ENCODE measurements around the gene NUP62. TPM values are rescaled to one million over a fixed set of nuclear protein-coding genes. Genes with fewer than 3 reads are reported as not detected.

NUP62 gene
- polyA plus RNA-seq, 1 of the 3 experiments (the other 2 are of a cell fraction), result 16.2 TPM

DNA sequence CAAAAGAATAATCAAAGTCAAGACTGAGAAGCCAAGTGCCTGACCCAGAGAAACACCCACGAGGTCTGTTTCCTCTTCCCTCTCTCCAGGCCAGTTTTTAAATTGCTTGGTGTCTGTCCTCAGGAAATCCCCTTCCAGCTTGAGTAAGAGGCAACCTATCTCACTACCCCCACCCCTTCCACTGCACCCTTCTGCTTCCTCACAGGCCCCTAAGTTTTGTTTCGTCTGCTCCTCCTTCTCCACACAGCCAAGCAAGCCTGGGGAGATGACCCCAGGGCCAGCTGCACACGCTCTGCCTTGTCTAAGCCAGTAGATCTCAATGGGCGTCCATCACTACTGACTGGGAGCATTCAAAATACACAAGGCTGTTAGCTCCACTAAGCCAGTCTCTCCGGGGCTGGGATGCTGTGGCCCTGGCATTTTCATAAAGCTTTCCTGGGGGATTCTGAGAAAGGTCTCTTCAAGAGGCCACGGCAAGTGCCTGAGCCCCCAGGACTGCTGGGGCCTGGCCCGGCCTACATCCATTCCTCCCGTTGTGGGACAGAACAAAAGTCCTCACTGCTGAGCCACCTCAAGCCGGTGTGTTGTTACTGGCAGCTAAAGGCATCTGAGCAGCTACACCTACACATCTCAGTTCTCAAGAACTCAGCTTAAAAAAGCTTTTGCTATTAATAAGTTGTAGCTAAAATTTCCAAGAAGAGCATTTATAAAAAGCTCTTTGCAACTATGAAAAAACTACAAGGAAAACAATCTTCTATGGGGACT, 17.7 kb downstream of the NUP62 start:
- no peaks in the 10 kb centered on the region for H3K9me2 ChIP-seq
- TF ChIP-seq NRF1 (IDR thresholded peaks at IDR 0.05; ENCODE audit: low read depth, low read length), result no peak
- no peak for TF ChIP-seq RFX5 (IDR thresholded peaks at IDR 0.05; ENCODE audit: low read length)
- TF ChIP-seq GABPA (IDR thresholded peaks at IDR 0.05; ENCODE audit: low read depth), result no peak
- TF ChIP-seq GATA2 (CRISPR knock-in tag; IDR thresholded peaks at IDR 0.05), result no peak
- no peak for TF ChIP-seq JUND (IDR thresholded peaks at IDR 0.05)
- TF ChIP-seq FOXM1 (IDR thresholded peaks at IDR 0.05; ENCODE audit: low read depth), result no peak
- no peak for TF ChIP-seq NFIC (IDR thresholded peaks at IDR 0.05; ENCODE audit: borderline replicate concordance)
- TF ChIP-seq EP300 (IDR thresholded peaks at IDR 0.05; ENCODE audit: borderline replicate concordance in 1 of 2, low read depth in 1 of 2, low read length in 1 of 2), result no peak
- TF ChIP-seq MEF2A (IDR thresholded peaks at IDR 0.05; ENCODE audit: borderline replicate concordance, low read depth), result no peak
- TF ChIP-seq MXI1 (IDR thresholded peaks at IDR 0.05; ENCODE audit: low read depth, low read length), result no peak
- TF ChIP-seq SMC3 (IDR thresholded peaks at IDR 0.05; ENCODE audit: low read depth, low read length), result no peak
- no peak for TF ChIP-seq TEAD4 (IDR thresholded peaks at IDR 0.05; ENCODE audit: borderline replicate concordance, insufficient read depth)
- TF ChIP-seq, protein P1, sequence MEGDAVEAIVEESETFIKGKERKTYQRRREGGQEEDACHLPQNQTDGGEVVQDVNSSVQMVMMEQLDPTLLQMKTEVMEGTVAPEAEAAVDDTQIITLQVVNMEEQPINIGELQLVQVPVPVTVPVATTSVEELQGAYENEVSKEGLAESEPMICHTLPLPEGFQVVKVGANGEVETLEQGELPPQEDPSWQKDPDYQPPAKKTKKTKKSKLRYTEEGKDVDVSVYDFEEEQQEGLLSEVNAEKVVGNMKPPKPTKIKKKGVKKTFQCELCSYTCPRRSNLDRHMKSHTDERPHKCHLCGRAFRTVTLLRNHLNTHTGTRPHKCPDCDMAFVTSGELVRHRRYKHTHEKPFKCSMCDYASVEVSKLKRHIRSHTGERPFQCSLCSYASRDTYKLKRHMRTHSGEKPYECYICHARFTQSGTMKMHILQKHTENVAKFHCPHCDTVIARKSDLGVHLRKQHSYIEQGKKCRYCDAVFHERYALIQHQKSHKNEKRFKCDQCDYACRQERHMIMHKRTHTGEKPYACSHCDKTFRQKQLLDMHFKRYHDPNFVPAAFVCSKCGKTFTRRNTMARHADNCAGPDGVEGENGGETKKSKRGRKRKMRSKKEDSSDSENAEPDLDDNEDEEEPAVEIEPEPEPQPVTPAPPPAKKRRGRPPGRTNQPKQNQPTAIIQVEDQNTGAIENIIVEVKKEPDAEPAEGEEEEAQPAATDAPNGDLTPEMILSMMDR (IDR thresholded peaks at IDR 0.05), result no peak
- no peak for TF ChIP-seq POLR2AphosphoS5 (IDR thresholded peaks at IDR 0.05; ENCODE audit: low read depth, low read length)
- H3K4me1 ChIP-seq (ENCODE audit: control insufficient read depth in 1 of 2, insufficient read depth in 2 of 2, low read depth in 1 of 2, low read length in 1 of 2), result no peaks in the 10 kb centered on the region
- DNase-seq, result no peak
- no peaks in the 10 kb centered on the region for H3K27me3 ChIP-seq (ENCODE audit: insufficient read depth)
- H3F3A ChIP-seq (replicated peaks; ENCODE audit: insufficient read depth), result no peaks in the 10 kb centered on the region
- no peak overlapping the region for H3K27ac ChIP-seq (ENCODE audit: low read depth in 2 of 2, low read length in 1 of 2)
- H3K4me3 ChIP-seq (ENCODE audit: low read depth in 2 of 2, low read length in 1 of 2), result no peak overlapping the region
- WGBS (ENCODE audit: low lambda C conversion rate), result 81% methylated on average over 8 of the region's 9 CpGs
- ChIA-PET POLR2A (interaction anchor here (0.6 kb wide), 2 partner anchors 17 to 58 kb away, joined by 3 to 4 read pairs; partner anchors contain the start of genes ATF5 and NUP62), CTCF (interaction anchor here (0.9 to 1.7 kb wide), 3 partner anchors 10 to 21 kb away, joined by 3 to 6 read pairs (median 4); no protein-coding TSS in a partner anchor)
- no peak overlapping the region for H2AFZ ChIP-seq (ENCODE audit: low read depth)
- no peak overlapping the region for H3K4me2 ChIP-seq
- peaks cover 10% of the 10 kb centered on the region; the same call in 1 of the 2 replicates for H4K20me1 ChIP-seq (ENCODE audit: insufficient read depth)
- no peak overlapping the region for H3K9ac ChIP-seq
- peaks cover 23% of the 10 kb centered on the region; the same call in 1 of the 2 replicates for H3K79me2 ChIP-seq (ENCODE audit: insufficient read depth)
- no peaks in the 10 kb centered on the region for H3K9me3 ChIP-seq
- H3K36me3 ChIP-seq (replicated peaks in 1 of 2; ENCODE audit: control insufficient read depth in 1 of 2, insufficient read depth in 2 of 2, low read length in 1 of 2), result peaks cover 14 to 29% of the 10 kb centered on the region in 2 experiments

DNA sequence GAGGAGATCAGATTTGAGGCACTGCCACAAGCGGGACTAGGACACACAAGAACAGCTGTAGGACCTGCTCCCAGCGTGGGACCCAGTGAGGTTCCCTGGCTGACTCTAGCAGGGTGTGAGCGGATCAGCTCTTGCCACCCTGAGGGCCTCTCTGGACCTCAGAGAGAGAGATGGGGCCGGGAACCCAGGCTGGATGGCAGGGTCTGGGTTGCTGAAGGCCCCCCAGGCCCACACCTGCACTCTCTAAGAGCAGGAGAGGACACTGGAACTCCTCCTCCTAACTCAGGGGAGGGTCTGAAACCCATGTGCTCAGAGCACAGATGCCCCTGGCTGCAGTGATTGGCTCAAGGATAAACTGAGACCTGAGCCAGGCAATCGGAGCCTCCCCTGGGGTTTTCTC, 19.1 kb downstream of the NUP62 start:
- 92% methylated on average over 2 of the region's 5 CpGs for WGBS (ENCODE audit: low lambda C conversion rate)
- Histone ChIP-seq H3K9me2 (no peaks in the 10 kb centered on the region), H3F3A (replicated peaks; ENCODE audit: insufficient read depth) (no peaks in the 10 kb centered on the region), H3K4me2 (no peak overlapping the region), H3K36me3 (replicated peaks in 1 of 2; ENCODE audit: control insufficient read depth in 1 of 2, insufficient read depth in 2 of 2, low read length in 1 of 2) (peaks cover 8 to 23% of the 10 kb centered on the region in 2 experiments), H3K4me3 (ENCODE audit: low read depth in 2 of 2, low read length in 1 of 2) (no peak overlapping the region), H4K20me1 (ENCODE audit: insufficient read depth) (peaks cover 9% of the 10 kb centered on the region; the same call in 1 of the 2 replicates), H3K27me3 (ENCODE audit: insufficient read depth) (no peaks in the 10 kb centered on the region), H3K27ac (ENCODE audit: low read depth in 2 of 2, low read length in 1 of 2) (no peak overlapping the region), H2AFZ (ENCODE audit: low read depth) (no peak overlapping the region), H3K9ac (no peak overlapping the region), H3K79me2 (ENCODE audit: insufficient read depth) (peaks cover 17% of the 10 kb centered on the region; the same call in 1 of the 2 replicates), H3K9me3 (no peaks in the 10 kb centered on the region), H3K4me1 (ENCODE audit: control insufficient read depth in 1 of 2, insufficient read depth in 2 of 2, low read depth in 1 of 2, low read length in 1 of 2) (no peaks in the 10 kb centered on the region)
- CTCF ChIA-PET, result interaction anchor here (0.9 to 1.1 kb wide), 3 partner anchors 12 to 28 kb away, joined by 3 to 4 read pairs (median 3); partner anchors contain the start of genes ATF5 and NUP62
- DNase-seq, result no peak
- POLR2A ChIA-PET, result no interaction called here
- no peak for TF ChIP-seq ELF1 (IDR thresholded peaks at IDR 0.05)
- no peak for TF ChIP-seq MEF2A (IDR thresholded peaks at IDR 0.05; ENCODE audit: borderline replicate concordance, low read depth)
- TF ChIP-seq FOXM1 (IDR thresholded peaks at IDR 0.05; ENCODE audit: low read depth), result no peak
- TF ChIP-seq CHD2 (IDR thresholded peaks at IDR 0.05; ENCODE audit: low read length, partially characterized antibody), result no peak
- TF ChIP-seq GATA2 (CRISPR knock-in tag; IDR thresholded peaks at IDR 0.05), result no peak
- TF ChIP-seq EP300 (IDR thresholded peaks at IDR 0.05; ENCODE audit: borderline replicate concordance in 1 of 2, low read depth in 1 of 2, low read length in 1 of 2), result no peak
- TF ChIP-seq JUND (IDR thresholded peaks at IDR 0.05), result no peak
- TF ChIP-seq, protein P2, sequence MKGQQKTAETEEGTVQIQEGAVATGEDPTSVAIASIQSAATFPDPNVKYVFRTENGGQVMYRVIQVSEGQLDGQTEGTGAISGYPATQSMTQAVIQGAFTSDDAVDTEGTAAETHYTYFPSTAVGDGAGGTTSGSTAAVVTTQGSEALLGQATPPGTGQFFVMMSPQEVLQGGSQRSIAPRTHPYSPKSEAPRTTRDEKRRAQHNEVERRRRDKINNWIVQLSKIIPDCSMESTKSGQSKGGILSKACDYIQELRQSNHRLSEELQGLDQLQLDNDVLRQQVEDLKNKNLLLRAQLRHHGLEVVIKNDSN (IDR thresholded peaks at IDR 0.05; ENCODE audit: borderline replicate concordance, low read depth), result no peak
- no peak for TF ChIP-seq RAD21 (IDR thresholded peaks at IDR 0.05; ENCODE audit: low read length)
- no peak for TF ChIP-seq MXI1 (IDR thresholded peaks at IDR 0.05; ENCODE audit: low read depth, low read length)
- no peak for TF ChIP-seq FOXJ3 (CRISPR knock-in tag; IDR thresholded peaks at IDR 0.05)
- no peak for TF ChIP-seq TAF1 (IDR thresholded peaks at IDR 0.05; ENCODE audit: borderline replicate concordance, low read depth, low read length)
- TF ChIP-seq, protein P1 (IDR thresholded peaks at IDR 0.05), result no peak
- TF ChIP-seq, protein P3, sequence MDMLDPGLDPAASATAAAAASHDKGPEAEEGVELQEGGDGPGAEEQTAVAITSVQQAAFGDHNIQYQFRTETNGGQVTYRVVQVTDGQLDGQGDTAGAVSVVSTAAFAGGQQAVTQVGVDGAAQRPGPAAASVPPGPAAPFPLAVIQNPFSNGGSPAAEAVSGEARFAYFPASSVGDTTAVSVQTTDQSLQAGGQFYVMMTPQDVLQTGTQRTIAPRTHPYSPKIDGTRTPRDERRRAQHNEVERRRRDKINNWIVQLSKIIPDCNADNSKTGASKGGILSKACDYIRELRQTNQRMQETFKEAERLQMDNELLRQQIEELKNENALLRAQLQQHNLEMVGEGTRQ (IDR thresholded peaks at IDR 0.05; ENCODE audit: borderline replicate concordance, low read depth, low read length), result no peak

Measured in SK-N-SH (cell line).